CD4-positive, alpha-beta T cell treated with Interleukin-15 for 4 hours (primary cell): ENCODE measurements around the gene STRIP2.
A peak's percentile ranks its signal among the peaks of the same experiment; 100 is the strongest.
"Not testable (repeated sequence)": the region's sequence is repeated elsewhere in the genome, so short reads cannot be mapped to it uniquely, and the experiment has no call there.

Experiments used
- DNase-seq: peaks from one replicate; pipeline ENCODE4 v3.0.0-alpha.2; 2020; ENCODE audit warnings: low spot score

The STRIP2 gene

GRCh38 chr7:129421717-129422250 is 12.4 kb upstream of the STRIP2 start:
- DNase-seq: no peak

GRCh38 chr7:129422727-129423126 is 11.5 kb upstream of the STRIP2 start:
- DNase-seq: no peak

GRCh38 chr7:129423700-129424410 is 10.4 kb upstream of the STRIP2 start:
- no peak for DNase-seq

GRCh38 chr7:129426482-129426881 is 7.8 kb upstream of the STRIP2 start:
- DNase-seq: no peak

DNA sequence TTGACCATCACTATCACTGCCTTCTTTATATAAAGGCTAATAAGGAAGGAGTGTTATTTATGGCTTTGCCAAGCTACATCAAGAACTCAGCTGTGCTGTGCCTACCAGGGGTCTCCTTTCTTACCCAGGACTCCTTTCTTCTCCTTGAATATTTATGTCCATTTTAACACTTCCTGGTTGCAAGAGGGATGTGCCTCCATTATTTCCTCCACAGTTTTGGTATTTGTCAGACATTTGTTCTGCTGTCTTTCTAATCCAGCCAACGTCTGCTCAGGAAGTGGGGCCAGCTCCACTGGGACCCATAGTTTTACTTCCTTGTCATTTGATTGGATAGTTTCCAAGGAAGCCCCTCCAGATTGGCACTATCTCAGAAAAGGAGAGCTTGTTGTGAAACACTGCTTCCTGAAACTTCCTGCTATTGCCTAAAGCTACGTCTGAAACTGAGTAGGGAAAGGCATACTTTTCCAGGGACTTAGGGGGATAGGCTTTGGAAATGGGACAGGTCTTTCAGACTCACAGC is 6.6 kb upstream of the STRIP2 start:
- DNase-seq: no peak

DNA sequence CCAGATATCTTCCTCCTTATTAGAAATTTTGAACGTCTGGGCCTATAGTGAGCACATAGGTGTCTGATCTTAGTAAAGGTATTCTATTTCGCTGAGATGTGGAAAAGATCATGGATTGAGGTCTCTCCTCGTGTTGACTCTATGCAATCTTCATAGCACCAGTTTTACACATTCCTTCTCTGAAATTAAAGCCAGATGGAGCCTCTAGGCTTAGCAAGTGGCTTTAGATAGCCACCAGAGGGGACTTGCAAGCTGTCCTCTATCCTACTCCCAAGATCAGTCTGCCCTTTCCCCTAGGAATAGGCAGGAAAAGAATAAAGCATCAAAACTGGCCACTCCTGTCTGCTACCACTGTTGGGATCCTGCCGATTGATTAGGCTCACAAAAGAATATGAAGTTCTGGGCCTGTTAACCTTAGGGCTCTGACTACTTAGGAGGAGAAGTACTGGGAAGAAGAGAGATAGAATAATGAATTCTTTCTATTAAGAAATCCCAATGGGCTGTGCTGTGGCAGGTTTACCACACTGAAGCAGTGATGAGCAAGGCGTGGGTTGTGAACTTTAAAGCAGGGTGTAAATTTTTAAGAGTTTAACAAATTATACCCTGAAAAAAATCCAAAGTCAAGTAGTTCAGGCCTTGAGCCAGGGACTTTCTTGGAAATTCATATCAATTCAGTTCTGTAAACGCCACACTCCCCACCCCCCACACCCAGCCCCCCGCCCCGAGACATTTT is 2.2 kb upstream of the STRIP2 start:
- no peak for DNase-seq

DNA sequence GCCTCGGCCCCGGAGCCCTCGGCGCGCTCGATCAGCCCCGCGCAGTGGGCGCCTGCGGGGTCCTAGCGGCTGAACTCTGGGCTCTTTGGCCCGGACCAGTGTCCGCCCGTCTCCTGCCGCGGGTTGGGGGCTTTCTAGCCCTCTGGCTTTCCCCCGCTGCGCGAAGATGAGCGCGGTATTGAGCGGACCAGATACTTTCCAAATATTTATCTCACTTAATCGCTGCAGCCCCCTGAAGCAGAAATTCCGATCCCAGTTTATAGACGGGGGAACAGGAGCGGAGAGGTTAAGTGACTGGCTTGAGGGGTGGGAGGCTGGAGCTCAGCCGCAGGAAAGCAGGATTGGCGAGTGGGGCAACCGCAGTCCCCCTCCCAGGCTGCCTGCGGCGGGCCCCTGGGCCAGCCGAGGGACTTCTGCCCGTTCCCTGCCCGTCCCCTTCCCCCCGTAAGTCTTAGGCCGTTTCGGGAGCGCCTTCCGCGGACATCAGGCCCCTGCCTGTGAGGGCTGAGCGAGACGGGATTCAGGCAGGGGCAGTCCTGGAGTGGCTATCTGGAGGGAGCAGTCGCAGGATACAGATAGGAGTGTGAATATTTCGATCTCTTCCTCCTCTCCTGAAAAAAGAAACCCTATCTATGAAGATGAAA is 565 bp downstream of the STRIP2 start:
- DNase-seq: no peak

DNA sequence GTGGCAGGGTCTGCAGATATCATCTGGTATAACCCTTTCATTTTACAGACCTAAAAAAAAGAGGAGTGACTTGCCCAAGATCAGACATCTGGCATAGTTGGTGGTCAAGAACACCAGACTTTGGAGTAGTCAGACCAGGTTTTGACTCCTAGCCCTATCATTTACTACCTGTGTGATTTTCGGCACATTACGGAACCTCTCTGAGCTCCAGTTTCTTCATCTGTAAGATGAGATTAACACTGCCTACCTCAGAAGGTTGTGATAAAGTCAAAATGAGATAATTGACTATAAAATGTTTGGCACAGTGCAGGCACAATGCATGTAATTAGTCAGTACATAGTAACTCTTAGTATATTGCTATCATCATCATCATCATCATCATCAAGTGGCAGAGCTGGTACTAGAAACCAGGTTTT is 1.2 kb downstream of the STRIP2 start:
- DNase-seq: no peak

- no peak for DNase-seq
These were observed 2.2 kb downstream of the STRIP2 start for GRCh38 chr7:129436335-129436923.

- DNase-seq: no peak
These were observed 3.0 kb downstream of the STRIP2 start for GRCh38 chr7:129437190-129437589.

DNA sequence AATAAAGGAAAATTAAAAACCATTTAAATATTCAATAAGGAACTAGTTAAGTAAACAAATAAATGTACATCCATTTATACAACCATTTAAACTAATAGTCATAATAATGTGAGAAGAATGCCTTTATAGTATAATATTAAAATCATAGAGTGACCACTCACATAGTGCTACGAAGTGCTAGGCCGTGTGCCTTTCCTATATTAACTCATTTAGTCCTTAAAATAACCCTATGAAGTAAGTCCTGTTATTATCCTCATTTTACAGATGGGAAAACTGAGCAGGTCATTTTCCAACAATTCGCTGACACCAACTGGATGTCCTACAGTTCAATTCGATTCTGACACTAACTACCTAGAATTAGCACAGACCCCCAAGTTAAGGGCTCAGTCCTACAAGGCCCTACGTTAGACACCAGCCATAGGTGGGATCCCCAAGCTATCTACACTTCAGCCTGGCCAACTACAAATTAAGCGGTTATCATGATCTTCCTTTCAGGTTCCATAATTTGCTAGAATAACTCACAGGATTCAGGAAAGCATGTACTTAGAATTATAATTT is 4.1 kb downstream of the STRIP2 start:
- DNase-seq: no peak

DNA sequence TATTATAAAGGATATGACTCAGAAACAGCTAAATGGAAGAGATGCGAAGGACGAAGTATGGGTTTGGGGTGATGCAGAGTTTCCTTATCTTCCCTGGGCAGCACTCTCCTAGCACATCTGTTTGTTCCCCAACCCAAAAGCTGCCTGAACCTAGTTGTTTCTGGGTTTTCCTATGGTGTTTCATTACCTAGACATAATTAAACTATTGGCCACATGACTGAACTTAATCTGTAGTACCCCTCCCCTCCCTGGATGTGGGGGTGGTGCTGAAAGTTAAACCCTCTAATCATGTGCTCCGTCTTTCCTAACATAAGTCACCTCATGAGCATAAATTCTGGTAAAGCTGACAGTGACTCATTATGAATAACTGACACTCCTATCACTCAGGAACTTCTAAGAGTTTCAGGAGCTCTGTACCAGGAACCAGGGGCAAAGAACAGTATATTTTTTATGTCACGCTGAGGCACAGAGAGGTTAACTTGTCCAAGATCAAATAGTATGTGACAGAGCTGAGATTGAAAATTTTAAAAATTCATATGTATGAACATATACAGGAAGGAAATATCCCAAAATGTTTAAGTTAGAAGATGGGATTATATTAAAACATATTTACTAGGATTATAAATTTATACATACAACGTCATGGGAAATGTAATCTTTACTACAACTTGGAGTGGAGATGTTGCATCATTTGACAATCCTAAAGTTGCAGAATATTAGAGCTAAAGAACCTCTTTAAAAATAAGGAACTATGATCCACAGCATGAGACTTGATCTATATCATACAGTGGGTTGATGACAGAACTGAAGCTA is 4.8 kb downstream of the STRIP2 start:
- peak; percentile 1 for DNase-seq

DNA sequence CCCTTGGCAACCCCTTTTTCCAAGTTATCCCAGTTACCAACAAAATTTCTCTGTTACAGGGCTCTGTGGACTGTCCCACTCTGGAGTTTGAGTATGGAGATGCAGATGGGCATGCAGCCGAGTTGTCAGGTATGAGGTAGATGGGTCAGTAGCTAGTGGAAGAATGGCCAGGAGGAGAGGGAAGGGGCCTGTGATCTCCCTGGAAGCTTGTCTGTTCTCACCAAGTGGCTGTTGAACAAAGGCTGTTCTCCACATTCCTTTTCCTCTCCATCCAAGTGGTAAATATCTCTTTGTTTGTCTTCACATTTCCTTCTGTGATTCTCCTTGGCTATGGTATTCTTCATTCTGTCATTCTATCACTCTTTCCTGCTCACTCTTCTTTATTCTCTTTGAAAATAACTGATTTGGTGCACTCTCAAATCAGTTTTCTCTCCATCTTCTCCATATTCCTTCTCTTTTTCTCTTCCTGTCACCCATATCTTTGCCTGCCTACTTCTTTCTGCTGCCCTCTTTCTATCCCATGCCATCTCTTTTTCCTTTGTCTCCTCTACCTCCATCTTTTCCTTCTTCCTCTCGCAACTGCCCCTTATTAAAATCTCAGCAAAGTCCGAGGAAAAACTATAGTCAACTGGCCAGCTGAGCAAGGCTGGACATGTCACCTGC is 5.9 kb downstream of the STRIP2 start:
- no peak for DNase-seq

DNA sequence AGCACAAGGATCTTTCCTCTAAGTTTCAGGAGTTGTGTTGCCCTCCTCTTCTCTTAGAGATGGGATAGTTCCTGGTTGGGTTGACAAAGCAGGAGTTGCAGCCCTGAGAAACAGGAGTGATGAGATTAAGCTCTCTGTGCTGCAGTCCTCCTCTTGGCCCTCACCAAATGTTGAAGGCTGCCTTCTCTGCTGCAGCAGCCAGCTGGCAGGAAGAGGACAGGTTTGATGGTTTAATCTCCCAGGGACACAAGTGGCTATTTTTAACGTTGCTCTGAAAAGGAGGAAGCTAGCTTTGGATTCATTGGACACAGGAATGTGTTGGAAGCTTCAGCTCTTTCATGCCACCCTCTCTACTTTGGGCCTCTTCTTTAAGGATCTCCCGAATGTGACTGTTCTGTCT is 9.4 kb downstream of the STRIP2 start:
- no peak for DNase-seq

- not testable (repeated sequence) for DNase-seq
These were observed 10.5 kb downstream of the STRIP2 start for GRCh38 chr7:129444776-129445175.

DNA sequence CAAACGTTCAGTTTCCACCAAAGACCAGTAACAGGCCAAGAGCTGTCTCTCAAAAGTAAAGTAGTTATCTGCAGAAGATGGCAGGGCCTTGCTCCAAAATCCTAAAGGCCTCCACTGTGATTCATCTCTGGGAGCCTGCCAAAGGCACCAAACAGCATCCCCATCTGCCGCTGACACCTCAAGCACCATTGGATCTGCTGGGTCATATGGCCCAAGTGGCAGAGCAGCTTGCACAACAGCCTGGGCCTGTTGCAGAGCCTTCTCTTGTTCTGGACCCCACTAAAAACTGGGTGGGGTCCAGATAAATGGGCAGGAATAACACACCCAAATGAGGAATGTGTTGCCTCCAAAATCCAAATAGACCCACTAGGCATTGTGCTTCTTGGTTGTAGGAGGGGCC is 12.7 kb downstream of the STRIP2 start:
- not testable (repeated sequence) for DNase-seq

DNA sequence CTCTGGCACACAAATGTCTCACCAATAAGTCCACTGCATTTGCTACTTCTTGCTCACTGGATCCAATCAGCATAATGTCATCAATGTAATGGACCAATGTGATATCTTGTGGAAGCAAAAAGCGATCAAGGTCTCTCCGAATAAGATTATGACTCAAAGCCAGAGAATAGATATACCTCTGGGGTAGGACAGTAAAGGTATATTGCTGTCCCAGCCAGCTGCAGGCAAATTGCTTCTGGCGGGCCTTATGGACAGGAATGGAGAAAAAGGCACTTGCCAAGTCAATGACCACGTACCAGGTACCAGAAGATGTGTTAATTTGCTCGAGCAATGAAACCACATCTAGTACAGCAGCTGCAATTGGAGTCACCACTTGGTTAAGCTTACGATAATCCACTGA is 13.2 kb downstream of the STRIP2 start:
- DNase-seq: not testable (repeated sequence)

- not testable (repeated sequence) for DNase-seq
These were observed 14.4 kb downstream of the STRIP2 start for GRCh38 chr7:129448608-129449007.

GRCh38 chr7:129450295-129450694 is 16.1 kb downstream of the STRIP2 start:
- DNase-seq: no peak

DNA sequence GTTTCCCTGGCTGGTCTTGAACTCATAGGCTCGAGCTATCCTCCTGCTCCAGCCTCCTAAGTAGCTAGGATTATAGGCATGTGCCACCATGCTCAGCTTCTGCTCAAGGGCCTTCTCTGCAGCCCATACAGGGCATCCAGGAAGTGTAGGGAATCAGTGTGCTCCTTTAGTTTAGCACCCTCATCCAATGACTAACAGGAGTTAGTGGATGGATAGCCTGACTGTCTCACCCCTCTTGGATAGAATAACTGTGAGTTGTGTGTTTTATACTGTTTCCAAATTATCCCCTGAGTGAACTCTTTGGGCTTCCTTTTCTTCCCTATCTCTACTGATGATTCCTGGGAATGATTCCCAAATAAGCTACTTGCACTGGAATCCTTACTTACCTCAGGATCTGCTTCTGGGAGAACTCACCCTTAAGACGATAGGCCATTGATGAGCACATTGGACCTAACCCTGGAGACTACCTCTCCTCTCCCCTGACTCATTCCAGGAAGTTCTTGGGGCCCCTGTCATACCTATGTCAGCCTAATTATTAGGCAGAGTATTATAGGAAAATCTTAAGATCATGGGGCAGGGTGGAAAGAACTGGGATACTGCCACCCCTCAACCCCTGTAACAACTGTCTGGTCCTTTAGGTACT is 18.5 kb downstream of the STRIP2 start:
- no peak for DNase-seq
